PC-3 (cell line): Measurements from ENCODE around the gene RALGPS1. TPM values are rescaled to one million over a fixed set of nuclear protein-coding genes. Genes with fewer than 3 reads are reported as not detected.
A peak's percentile ranks its signal among the peaks of the same experiment; 100 is the strongest.

Experiments used
- ATAC-seq: fragments of 200-7000 bp; cut with Tn5 transposase; 2 replicates; pipeline ENCODE4 v1.9.1; 2020; ENCODE audit warnings: mild to moderate bottlenecking, moderate library complexity
- BruUV-seq: library from RNA; stranded (reverse); fragments of 400-500 nt; replicated peaks from 2 replicates; lab custom pipeline; 2021; lab: Mats Ljungman, UMichigan
- CTCF ChIA-PET: fragments of 300-600 bp; sonication (Branson Sonifier 250); formaldehyde crosslinking; loops from one replicate; lab custom pipeline; 2022; ENCODE audit warnings: antibody characterized with exemption; lab: Charles Lee
- POLR2A ChIA-PET: fragments of 300-600 bp; sonication (Branson Sonifier 250); formaldehyde crosslinking; loops from one replicate; lab custom pipeline; 2022; ENCODE audit warnings: antibody characterized with exemption; ENCODE audit not compliant: unreplicated experiment; lab: Charles Lee
- DNase-seq: peaks from one replicate; pipeline ENCODE4 v3.0.0-alpha.2; 2015
- H2AFZ ChIP-seq: fragments of 300-600 bp; sonication (generic); 2 replicates; pipeline ENCODE4 v1.6.0; 2016; ENCODE audit warnings: antibody characterized with exemption, low read length
- H3F3A ChIP-seq: fragments of 300-600 bp; sonication (generic); one replicate; pipeline ENCODE4 v1.6.0; 2017; ENCODE audit warnings: antibody characterized with exemption, low read length, control low read depth, mild to moderate bottlenecking; ENCODE audit not compliant: unreplicated experiment
- H3K27ac ChIP-seq: fragments of 300-600 bp; sonication (generic); 2 replicates; pipeline ENCODE4 v1.5.1; 2016; ENCODE audit warnings: mild to moderate bottlenecking, low read length
- H3K27me3 ChIP-seq: fragments of 300-600 bp; sonication (generic); 2 replicates; pipeline ENCODE4 v1.6.1; 2016; ENCODE audit warnings: low read length, mixed read lengths
- H3K36me3 ChIP-seq: fragments of 300-600 bp; sonication (generic); 2 replicates; pipeline ENCODE4 v1.6.1; 2016; ENCODE audit warnings: low read depth, mixed run types, low read length, mixed read lengths
- H3K4me1 ChIP-seq: fragments of 300-600 bp; sonication (generic); 2 replicates; pipeline ENCODE4 v1.5.1; 2016; ENCODE audit warnings: low read length; ENCODE audit not compliant: insufficient read depth
- H3K4me2 ChIP-seq: fragments of 300-600 bp; sonication (generic); 2 replicates; pipeline ENCODE4 v1.6.0; 2016; ENCODE audit warnings: low read length
- H3K4me3 ChIP-seq: fragments of 300-600 bp; sonication (generic); 2 replicates; pipeline ENCODE4 v1.5.1; 2016; ENCODE audit warnings: mild to moderate bottlenecking, low read length, mixed read lengths
- H3K79me2 ChIP-seq: fragments of 300-600 bp; sonication (generic); 2 replicates; pipeline ENCODE4 v1.6.1; 2017; ENCODE audit warnings: low read length, mixed read lengths
- H3K9ac ChIP-seq: fragments of 300-600 bp; sonication (generic); 2 replicates; pipeline ENCODE4 v1.6.0; 2016; ENCODE audit warnings: mild to moderate bottlenecking, low read length
- H3K9me2 ChIP-seq: fragments of 300-600 bp; sonication (generic); replicated peaks from 2 replicates; pipeline ENCODE4 v1.6.1; 2016; ENCODE audit warnings: mixed run types, low read length, mixed read lengths
- H3K9me3 ChIP-seq: fragments of 300-600 bp; sonication (generic); 2 replicates; pipeline ENCODE4 v1.6.1; 2016; ENCODE audit warnings: low read length, mixed read lengths
- H4K20me1 ChIP-seq: fragments of 300-600 bp; sonication (generic); 2 replicates; pipeline ENCODE4 v1.6.1; 2016; ENCODE audit warnings: low read length, mixed read lengths
- EZH2 ChIP-seq: fragments of 300-600 bp; sonication (generic); IDR thresholded peaks from one replicate; pipeline ENCODE4 v1.6.1; 2017; ENCODE audit warnings: antibody characterized with exemption, mild to moderate bottlenecking, low read length; ENCODE audit not compliant: unreplicated experiment
- EZH2phosphoT487 ChIP-seq: fragments of 300-600 bp; sonication (generic); IDR thresholded peaks from 2 replicates; pipeline ENCODE4 v1.6.1; 2018; ENCODE audit warnings: mild to moderate bottlenecking, antibody characterized with exemption, low read length, borderline replicate concordance
- intact Hi-C: fragments of 100-400 bp; cut with micrococcal nuclease; formaldehyde crosslinking; loops from 2 replicates; pipeline ENCODE4 v1.9.0; 2023
- total RNA-seq: library from RNA; depleted of rRNA; stranded (reverse); fragments of >200 nt; gene quantifications from 2 replicates; pipeline ENCODE4 v1.2.3, GENCODE V29; 2014
- TF ChIP-seq, protein P1 (sequence below): fragments of 300-600 bp; sonication (generic); conservative IDR thresholded peaks from 2 replicates; pipeline ENCODE4 v1.5.1; 2017; ENCODE audit warnings: antibody characterized with exemption, low read depth, mild to moderate bottlenecking, low read length

RALGPS1 gene
- total RNA-seq, 1 experiment from 2014 or later: 10.2 TPM

DNA sequence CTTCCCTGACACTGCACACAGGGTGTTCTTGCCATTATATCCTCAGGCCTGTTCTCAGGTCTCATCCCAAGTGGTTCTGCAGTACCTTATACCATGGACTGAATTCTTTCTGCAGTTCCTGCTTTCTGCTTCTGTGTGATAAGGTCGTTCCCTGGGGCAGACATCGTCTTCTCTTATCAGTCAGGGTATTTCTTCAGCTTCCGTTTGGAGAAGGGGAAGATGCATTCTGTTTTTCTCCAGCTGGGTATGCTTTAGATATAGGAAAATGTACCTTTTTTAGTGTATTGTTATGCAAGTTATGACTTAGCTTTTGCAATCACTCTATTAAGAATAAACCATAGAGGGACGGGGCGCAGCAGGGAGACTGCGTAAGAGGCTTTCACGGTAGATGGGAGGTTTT lies 31.1 kb downstream of the RALGPS1 start:
- no peak overlapping the region for H2AFZ ChIP-seq
- no peaks in the 10 kb centered on the region for H3K36me3 ChIP-seq
- intact Hi-C loops: no loop called here
- no TSS peak for BruUV-seq
- H3K4me2 ChIP-seq: no peak overlapping the region
- POLR2A ChIA-PET: no interaction called here
- no peaks in the 10 kb centered on the region for H3K9me3 ChIP-seq
- H3K4me1 ChIP-seq: no peaks in the 10 kb centered on the region
- no peaks in the 10 kb centered on the region for H3K9me2 ChIP-seq
- no peaks in the 10 kb centered on the region for H3K79me2 ChIP-seq
- no peaks in the 10 kb centered on the region for H4K20me1 ChIP-seq
- H3K27me3 ChIP-seq: no peaks in the 10 kb centered on the region
- DNase-seq (no peak), ATAC-seq (no peak)
- no peak overlapping the region for H3K4me3 ChIP-seq
- H3K27ac ChIP-seq: no peak overlapping the region
- no peak overlapping the region for H3K9ac ChIP-seq
- TF ChIP-seq EZH2phosphoT487 (no peak), EZH2 (no peak)
- TF ChIP-seq, protein P1, sequence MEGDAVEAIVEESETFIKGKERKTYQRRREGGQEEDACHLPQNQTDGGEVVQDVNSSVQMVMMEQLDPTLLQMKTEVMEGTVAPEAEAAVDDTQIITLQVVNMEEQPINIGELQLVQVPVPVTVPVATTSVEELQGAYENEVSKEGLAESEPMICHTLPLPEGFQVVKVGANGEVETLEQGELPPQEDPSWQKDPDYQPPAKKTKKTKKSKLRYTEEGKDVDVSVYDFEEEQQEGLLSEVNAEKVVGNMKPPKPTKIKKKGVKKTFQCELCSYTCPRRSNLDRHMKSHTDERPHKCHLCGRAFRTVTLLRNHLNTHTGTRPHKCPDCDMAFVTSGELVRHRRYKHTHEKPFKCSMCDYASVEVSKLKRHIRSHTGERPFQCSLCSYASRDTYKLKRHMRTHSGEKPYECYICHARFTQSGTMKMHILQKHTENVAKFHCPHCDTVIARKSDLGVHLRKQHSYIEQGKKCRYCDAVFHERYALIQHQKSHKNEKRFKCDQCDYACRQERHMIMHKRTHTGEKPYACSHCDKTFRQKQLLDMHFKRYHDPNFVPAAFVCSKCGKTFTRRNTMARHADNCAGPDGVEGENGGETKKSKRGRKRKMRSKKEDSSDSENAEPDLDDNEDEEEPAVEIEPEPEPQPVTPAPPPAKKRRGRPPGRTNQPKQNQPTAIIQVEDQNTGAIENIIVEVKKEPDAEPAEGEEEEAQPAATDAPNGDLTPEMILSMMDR: no peak
- CTCF ChIA-PET: no interaction called here
- no peaks in the 10 kb centered on the region for H3F3A ChIP-seq

DNA sequence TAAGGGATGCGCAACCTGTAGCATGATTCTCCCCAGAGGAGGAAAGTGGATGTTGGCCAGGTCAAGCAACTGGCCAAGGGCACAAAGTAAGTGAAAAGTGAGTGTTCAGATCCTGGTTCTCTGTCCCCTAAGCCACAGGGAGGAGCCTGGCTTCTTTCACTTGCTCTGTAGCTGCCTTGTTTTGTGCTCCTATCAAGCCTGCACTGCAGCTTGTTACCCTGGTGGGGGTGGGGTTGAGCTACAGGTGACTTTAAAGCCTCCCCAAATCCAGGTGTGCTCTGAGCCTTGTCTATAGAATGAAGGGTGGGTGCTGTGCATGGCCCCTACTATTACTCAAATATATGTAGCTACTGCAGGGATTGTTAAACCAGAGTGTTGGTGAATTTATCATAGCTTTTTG lies 32.9 kb downstream of the RALGPS1 start:
- Histone ChIP-seq H3K4me2 (no peak overlapping the region), H3K9me2 (no peaks in the 10 kb centered on the region), H3K27ac (no peak overlapping the region), H3K9ac (no peak overlapping the region), H3K27me3 (no peaks in the 10 kb centered on the region), H3K36me3 (no peaks in the 10 kb centered on the region), H3K4me1 (no peaks in the 10 kb centered on the region), H3K79me2 (no peaks in the 10 kb centered on the region), H4K20me1 (no peaks in the 10 kb centered on the region), H2AFZ (no peak overlapping the region), H3F3A (no peaks in the 10 kb centered on the region), H3K4me3 (no peak overlapping the region), H3K9me3 (no peaks in the 10 kb centered on the region)
- ChIA-PET POLR2A (no interaction called here), CTCF (interaction anchor here (1.1 kb wide), 1 partner anchor 101 kb away, joined by 4 read pairs; no protein-coding TSS in a partner anchor)
- DNase-seq (peak; percentile 21), ATAC-seq (peak; percentile 54; the same call in 1 of the 2 replicates)
- intact Hi-C loops: no loop called here
- no TSS peak for BruUV-seq
- no peak for TF ChIP-seq EZH2
- TF ChIP-seq, protein P1: peak; percentile 49

DNA sequence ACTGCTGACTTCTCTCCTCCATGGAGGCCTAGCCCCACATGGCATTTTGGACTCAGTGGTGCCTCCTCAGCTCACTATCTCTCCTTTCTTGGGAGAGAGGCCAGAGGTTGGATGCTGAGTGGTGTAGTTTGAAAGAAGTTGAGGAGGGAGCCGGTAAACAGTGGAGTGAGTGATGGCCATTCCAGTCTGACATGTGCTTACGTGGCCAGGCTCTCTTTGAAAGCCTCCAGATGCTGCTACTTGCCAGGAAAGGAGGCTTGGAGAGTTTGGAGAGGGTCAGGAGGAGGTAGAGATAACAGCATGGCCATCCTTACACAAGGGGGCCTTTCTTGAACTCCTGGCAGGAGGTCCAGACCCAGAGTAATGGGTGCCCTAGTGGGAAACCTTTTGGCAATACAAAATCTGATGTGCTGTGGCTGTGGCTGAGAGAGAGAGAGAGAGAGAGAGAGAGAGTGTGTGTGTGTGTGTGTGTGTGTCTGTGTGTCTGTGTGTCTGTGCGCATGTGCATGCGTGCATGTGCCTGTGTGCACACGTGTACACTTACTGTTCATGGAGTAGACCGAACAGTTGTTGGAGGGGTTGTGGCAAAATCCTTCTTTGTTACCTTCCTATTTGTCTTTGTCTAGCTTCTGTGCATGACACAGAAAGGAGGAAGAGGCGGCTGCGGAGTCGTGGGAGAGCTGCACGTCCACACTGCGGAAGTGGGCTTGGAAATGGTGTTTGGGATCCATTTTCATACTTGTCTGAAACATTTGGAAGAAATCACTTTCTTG lies 37.8 kb downstream of the RALGPS1 start:
- Histone ChIP-seq H3K9me3 (no peaks in the 10 kb centered on the region), H3K27ac (no peak overlapping the region), H2AFZ (no peak overlapping the region), H4K20me1 (no peaks in the 10 kb centered on the region), H3K4me1 (peaks cover 6% of the 10 kb centered on the region; the same call in 1 of the 2 replicates), H3K9me2 (no peaks in the 10 kb centered on the region), H3F3A (no peaks in the 10 kb centered on the region), H3K27me3 (no peaks in the 10 kb centered on the region), H3K9ac (no peak overlapping the region), H3K4me2 (no peak overlapping the region), H3K36me3 (no peaks in the 10 kb centered on the region), H3K4me3 (no peak overlapping the region), H3K79me2 (no peaks in the 10 kb centered on the region)
- POLR2A ChIA-PET: no interaction called here
- ATAC-seq: no peak
- no TSS peak for BruUV-seq
- TF ChIP-seq EZH2phosphoT487 (no peak), EZH2 (no peak)
- TF ChIP-seq, protein P1: no peak
- CTCF ChIA-PET: no interaction called here
- DNase-seq: no peak
- intact Hi-C loops: no loop called here
